Epithelial cell of esophagus (primary cell): ENCODE results near the gene GABBR1.
A peak's percentile ranks its signal among the peaks of the same experiment; 100 is the strongest.
"Not testable (repeated sequence)": the region's sequence is repeated elsewhere in the genome, so short reads cannot be mapped to it uniquely, and the experiment has no call there.

Experiments
- DNase-seq: peaks from one replicate; pipeline ENCODE4 v3.0.0; 2010; ENCODE audit warnings: low read depth
- H3K4me3 ChIP-seq: 2 replicates; pipeline ENCODE4 v1.5.1; 2011; ENCODE audit warnings: mild to moderate bottlenecking, low read length, control low read depth
- TF ChIP-seq, protein P1 (sequence below): IDR thresholded peaks from 2 replicates; pipeline ENCODE4 v1.5.1; 2011; ENCODE audit warnings: low read depth, mild to moderate bottlenecking, low read length, control low read depth, inconsistent platforms; ENCODE audit not compliant: insufficient read depth; ENCODE audit errors: missing control alignments

Gene GABBR1

DNA sequence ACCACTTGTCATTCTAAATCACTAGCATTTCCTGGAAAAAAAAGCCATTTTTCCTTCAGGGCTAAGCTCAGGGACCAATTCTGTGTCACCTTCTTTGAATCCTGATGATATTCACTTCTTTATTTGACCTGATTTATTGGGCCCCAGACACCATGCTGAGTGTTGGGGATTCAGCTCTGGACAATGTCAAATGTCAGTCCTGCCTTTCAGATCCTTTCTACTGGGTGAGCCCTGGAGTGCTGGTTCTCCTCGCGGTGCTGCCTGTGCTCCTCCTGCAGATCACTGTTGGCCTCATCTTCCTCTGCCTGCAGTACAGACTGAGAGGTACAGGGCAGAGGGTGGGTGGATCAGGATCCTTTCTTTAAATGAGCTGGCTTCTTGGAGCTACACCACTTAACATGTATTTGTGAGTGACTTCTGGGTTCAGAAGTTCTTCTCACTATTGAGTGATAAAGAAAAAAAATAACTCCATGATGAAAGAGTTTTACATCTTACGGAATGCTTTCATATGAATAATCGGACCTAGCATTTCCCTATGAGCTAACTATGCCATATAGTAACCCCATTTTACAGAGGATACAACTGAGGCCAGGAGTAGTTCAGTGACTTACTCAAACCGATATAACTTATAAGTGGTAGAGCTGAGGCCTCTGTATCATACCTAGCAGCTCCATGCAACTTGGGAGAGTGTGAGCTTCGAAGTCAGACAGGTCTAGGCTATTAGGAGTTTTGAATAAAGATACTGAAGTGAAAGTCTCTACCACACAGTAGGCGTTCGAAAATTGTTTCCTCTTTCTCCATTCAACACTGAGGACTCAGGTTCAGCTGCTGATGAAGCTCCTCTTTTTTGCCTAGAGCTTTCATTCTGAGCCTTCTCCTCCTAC is 33.2 kb upstream of the GABBR1 start:
- H3K4me3 ChIP-seq: no peak overlapping the region
- TF ChIP-seq, protein P1, sequence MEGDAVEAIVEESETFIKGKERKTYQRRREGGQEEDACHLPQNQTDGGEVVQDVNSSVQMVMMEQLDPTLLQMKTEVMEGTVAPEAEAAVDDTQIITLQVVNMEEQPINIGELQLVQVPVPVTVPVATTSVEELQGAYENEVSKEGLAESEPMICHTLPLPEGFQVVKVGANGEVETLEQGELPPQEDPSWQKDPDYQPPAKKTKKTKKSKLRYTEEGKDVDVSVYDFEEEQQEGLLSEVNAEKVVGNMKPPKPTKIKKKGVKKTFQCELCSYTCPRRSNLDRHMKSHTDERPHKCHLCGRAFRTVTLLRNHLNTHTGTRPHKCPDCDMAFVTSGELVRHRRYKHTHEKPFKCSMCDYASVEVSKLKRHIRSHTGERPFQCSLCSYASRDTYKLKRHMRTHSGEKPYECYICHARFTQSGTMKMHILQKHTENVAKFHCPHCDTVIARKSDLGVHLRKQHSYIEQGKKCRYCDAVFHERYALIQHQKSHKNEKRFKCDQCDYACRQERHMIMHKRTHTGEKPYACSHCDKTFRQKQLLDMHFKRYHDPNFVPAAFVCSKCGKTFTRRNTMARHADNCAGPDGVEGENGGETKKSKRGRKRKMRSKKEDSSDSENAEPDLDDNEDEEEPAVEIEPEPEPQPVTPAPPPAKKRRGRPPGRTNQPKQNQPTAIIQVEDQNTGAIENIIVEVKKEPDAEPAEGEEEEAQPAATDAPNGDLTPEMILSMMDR: no peak
- DNase-seq: no peak

DNA sequence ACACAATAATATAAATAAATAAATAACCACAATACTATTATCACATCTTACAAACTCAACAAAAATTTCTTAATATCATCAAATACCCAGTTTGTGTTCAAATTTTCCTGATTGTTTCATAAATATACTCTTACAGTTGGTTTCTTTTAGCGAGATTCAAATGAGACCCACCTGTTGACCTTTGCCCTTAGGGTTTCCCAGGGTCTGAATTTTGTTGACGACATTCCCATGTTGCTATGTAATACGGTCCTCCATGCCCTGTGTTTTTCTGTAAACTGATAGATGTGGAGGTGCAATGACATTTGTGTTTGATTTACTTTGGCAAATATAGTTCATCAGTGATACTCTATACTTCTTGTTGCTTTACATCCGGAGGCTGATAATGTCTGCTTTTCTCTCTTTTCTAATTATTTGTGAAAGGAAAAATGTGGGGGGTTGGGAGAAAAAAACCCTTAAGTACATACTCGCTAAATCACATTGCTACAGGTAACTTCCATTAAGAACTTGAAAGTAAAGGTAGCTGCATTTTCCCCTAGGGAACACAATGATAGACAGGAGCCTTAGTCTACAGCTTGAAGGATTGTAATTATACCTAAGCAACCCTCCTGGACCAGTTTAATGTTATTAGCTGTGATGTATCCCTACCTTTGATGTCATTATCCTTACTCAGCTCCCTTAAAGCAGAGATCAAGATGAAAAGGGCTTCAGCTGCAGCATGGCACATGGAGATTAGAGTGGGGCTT is 30.5 kb upstream of the GABBR1 start:
- no peak for DNase-seq
- TF ChIP-seq, protein P1: no peak
- no peak overlapping the region for H3K4me3 ChIP-seq

DNA sequence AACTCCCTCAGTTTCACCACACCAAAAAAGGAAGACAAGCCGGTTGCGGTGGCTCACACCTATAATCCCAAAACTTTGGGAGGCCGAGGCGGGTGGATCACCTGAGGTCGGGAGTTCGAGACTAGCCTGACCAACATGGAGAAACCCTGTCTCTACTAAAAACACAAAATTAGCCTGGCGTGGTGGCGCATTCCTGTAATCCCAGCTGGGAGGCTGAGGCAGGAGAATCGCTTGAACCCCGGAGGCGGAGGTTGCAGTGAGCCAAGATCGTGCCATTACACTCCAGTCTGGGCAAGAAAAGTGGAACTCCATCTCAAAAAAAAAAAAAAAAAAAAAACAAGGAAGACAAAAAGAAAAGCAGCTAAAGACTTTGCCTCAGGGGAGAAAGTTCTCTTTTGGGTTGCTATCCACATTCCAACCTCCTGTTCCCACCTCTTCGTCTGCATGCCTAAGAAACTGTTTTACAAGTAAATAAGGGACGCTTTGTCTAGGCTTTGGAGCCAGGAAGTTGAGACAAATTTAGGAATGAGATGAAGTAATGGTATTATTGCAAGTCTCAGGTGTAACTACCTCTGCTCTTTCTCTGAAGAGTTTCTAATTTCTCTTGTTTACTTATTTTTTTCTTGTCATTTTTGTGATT is 28.6 kb upstream of the GABBR1 start:
- not testable (repeated sequence) for H3K4me3 ChIP-seq
- DNase-seq: peak; percentile 69

DNA sequence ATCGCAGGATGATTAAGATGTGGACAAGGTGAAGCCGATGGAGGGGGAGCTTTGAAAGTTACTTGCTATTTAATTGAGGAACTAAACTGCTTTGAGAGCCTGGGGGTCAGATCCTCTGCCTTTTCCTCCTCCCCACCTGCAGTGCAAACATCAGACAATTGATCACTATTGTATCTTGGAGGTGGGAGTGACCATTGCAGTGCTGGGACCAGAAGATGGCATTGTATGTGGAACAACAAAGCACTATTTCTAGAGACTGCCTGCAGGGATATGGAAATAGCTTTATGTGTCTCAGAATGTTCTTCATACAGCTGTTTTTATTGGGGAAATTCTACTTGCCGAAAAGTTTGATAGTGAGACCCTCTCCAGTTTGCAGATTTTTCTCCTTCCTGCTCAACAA is 28.1 kb upstream of the GABBR1 start:
- no peak overlapping the region for H3K4me3 ChIP-seq
- no peak for DNase-seq
- TF ChIP-seq, protein P1: no peak

DNA sequence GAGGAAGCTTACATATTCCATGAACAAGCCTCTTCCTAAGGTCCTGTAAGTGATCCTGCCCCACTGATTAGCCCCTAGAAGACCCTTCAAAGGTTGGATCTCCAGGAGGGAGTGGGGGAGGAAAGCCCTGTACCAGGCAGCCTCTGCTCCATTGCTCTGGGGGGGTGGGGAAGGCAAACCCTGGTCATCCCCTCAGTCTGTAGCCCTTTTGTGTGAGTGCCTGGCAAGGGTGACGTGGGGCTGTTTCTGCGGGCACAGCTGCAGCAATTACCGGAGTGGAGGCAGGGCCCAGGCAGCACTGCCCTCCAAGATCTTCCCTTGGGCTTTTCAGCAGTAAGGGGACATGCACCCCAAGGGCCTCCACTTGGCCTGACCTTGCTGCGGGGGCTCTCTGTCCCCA is 23.8 kb upstream of the GABBR1 start, which contains the start of gene MOG:
Gene MOG, plus strand, starts transcription at position 295 of the 400 bp plus-strand sequence. CDS start 118 bp downstream, outside the sequence.
- H3K4me3 ChIP-seq: no peak within 1 kb of the TSS
- DNase-seq: no peak
- TF ChIP-seq, protein P1: no peak

DNA sequence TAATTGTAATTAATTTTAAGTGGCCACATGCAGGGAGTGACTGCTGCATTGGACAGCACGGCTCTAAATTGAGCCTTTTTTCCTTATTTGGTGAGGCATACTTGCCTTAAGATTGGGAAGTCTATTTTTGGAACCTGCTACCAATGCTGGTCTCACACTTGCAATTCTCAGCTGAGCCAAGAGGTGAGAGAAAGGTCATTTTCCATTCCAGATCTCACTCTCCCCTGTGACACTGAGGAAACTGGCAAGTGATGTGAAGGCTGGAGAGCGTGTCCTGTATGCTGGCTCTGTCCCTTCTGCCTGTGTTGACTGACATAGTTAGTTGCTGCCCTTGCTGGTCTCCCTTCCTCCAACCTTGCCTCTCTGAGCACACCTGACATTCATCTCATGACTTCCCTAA is 23.2 kb upstream of the GABBR1 start:
- DNase-seq: no peak
- TF ChIP-seq, protein P1: no peak
- H3K4me3 ChIP-seq: no peak overlapping the region

DNA sequence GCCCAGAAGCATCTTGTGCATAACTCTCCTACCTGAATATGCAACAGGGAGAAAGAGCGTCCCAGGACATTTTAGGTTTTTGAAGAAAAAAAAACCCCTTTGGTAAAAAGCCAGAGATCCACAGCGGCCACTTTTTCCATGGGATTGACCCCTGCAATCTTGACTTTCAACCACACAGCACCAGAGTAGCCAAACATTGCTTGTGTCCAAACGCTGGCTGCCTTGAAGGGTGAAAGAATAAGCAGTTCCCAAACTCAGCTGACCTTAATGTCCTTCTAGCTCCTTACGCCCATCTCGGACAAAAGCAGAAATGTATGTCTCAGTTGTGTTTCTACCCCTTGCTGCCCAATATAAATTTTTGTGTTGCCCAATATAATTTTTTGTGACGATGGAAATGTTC is 22.7 kb upstream of the GABBR1 start:
- TF ChIP-seq, protein P1: no peak
- DNase-seq: no peak
- H3K4me3 ChIP-seq: no peak overlapping the region
